ENCODE measurements around the gene ESYT2.
A peak's percentile ranks its signal among the peaks of the same experiment; 100 is the strongest.

The ESYT2 gene

DNA sequence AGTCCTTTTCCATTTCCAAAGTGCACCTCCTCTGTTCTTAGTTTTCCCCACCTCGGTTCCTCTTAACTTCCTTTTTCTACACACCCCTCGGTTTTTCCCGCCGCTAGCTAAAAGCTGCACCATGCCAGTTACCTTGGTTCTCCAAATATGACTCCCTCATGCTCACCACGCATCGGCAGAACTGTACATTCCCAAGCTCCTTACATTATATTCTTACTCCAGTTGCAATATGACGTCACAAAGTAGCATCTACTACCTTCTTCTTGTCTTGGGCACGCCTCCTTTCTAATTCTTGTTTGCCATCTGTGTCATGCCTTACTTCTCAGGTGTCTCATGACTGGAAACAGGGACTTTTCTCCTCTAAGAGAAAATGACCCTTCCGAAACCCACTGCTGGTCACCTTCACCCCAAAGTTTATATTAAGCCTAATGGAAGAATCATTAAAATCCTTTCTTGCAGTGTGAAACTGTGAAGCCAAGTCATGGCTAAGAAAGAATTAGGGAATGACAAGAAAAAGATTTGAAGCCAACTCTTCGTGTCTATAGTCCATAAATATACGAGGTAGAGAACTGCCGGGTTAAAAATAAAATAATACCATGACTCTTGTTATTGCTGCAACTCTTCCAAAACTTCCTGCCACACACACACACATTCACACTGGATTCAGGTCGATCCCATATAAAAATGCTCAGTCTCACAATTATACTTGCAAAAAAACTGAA is 1.7 kb downstream of the ESYT2 start:
- DNase-seq (ENCODE audit: low read depth) = no peak

GRCh38 chr7:158825628-158826289 is 3.5 kb downstream of the ESYT2 start:
- no peak for DNase-seq (ENCODE audit: low read depth)

DNA sequence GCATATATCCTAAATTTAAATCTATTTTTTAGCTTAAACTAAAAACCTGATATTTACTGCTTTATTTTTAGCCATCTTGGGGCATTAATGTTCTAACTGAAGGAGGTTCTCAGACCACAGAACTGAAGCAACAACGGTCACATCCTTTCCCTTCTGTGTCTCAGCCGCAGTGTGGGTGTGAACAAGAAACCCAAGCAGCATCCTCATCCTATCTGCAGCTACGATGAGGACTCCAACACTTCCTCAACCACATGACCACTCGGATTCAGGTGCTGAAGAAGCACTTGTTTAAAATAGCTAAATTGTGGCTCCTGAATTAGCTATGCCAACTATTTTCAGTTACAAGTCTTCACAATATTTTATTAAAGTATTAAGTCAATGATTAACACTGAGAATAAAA is 5.3 kb downstream of the ESYT2 start:
- peak; percentile 37 for DNase-seq (ENCODE audit: low read depth)

DNA sequence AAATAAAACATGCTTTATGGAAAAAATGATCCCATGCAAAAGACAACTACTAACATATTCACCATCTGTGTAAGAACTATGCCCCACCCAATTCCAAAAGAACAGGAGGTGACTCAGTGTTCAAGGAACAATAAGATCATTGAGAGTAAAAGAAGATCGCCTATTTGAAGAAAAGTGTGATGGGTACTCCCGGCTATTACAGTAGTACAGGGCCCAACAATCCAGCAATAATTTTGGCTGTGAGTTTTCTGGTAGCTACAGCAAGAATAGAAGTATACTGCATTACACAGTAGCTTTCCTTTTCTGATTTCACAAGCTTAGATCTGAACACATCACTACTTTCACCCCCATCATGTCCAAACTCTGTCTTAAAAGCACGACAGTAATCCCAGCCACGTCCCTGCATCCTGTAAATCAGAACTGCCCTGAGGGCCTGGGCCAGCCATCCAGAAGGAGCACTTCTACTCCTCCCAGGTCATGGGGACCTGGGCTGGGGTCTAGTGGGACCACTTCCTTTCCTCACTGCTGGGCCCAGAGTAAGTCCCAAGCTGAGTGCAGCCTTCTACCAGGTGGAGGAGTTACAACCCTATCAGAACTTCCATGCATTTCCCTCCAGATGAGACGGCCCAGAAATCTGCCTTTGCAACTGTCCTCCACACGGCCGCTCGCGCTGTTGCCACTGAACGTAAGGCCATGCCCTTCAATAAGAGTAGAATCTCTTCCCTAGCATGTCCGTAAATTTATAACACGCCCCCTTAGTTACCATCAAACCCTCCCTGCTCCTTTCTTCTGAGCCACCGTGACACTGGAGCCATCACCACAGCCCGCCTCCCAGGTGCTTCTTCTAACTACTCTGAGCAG is 7.9 kb downstream of the ESYT2 start:
- no peak for DNase-seq (ENCODE audit: low read depth)

GRCh38 chr7:158820656-158821055 is 8.7 kb downstream of the ESYT2 start:
- no peak for DNase-seq (ENCODE audit: low read depth)

GRCh38 chr7:158819571-158820203 is 9.6 kb downstream of the ESYT2 start:
- no peak for DNase-seq (ENCODE audit: low read depth)

DNA sequence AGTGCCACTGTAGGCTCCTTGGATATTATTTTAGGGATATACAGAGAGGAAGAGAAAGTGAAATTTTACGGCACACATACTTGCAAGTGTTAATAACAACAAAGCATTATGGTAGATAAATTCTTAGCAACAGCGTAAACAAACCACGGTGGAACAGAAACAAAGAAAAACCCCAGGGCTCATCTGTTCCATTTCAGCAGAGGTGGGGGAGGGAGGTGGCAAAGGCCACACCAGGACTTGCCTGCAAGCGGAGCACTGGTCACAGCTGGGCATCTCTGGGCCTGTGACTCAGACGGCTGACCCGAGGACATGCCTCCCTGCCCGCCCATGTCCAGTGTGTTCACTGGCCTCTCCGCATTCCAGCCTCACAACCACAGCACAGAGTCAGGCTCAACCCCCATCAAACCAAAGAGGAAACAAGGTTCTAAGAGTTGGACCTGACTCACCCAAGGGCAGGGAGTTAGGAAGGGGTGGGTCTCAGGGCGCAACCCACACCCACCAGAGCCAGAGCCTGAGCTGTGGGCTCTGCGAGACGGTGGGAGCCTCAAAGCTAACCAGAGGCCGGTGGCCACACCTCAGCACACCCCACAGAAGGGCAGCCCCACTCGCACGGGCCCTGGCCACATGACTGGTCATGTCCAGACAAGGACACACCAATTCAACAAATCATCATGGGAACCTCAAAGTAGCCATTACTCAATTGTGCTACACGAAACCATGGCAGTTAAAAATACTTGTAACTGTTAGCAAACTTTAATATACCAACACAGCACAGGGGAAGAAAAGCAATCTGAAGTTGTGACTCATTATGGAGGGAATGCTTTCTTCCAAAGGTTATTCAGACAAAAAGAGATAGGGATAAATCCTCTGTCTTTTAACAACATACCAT is 10.7 kb downstream of the ESYT2 start:
- peak; percentile 56 for DNase-seq (ENCODE audit: low read depth)

DNA sequence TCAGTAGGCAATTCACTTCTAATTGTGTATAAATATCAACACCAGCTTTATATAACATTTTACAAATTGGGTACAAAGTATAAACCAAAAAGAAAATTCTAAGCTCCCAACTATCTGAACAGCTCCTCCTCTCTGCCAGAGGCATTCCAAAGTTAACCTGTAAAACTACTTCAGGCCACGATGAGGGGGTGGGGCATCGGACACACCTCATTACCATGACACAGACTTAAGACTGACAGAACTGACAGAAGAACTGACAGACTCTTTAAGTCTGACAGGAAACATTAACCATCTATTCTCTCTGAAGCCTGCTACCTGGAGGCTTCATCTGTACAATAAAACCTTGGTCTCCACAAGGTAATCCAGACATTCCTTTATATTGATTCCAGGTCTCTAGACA is 12.3 kb downstream of the ESYT2 start:
- DNase-seq (ENCODE audit: low read depth) = no peak

GRCh38 chr7:158816271-158816670 is 13.0 kb downstream of the ESYT2 start:
- no peak for DNase-seq (ENCODE audit: low read depth)

DNA sequence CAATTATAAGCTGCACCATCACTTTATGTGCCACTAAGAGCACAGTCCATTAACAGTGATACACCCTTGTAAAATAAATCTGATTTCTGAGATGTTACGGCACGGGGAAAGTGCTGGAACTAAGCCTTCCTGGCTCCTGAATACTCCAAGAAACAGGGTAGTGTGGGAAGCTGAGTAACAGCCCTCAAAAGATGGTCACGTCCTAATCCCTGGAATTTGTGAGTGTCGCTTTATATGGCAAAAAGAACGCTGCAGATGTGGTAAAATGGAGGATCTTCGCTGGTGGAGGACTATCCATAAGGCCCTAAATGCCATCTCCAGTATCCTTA is 13.5 kb downstream of the ESYT2 start:
- no peak for DNase-seq (ENCODE audit: low read depth)

DNA sequence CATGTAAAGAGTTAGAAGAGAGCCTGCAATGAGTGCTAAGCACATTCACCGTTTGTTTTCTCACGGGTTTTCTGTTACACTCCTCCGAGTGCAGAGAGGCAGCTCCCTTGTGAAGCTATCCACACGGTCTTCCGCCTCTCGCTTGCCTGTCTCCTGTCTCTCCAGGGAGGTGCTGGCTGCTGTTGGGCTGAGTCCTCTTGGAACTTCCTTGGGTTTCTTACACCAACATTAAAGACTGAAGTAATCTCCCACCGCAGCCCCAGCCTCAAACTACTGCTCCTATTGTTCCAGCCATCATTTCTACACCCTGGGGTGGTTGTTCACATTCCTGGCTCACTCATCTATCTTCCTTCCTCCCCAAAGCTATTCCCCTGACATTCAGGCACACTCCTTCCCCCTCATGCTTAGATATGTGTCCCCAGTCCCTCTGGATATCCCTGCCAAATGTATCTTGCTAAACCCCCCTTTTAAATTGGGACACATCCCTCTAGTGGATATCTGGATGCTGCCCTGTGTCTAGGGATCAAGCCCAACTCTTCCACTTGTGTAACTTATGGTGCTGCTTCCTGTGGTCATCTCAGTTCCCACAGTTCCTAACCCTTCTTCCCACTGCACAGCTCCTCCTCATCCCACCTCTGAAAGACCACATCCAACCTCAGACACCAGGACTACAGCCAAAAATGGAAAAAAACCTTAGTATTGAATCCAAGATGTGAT is 14.1 kb downstream of the ESYT2 start:
- DNase-seq (ENCODE audit: low read depth) = no peak

GRCh38 chr7:158814637-158815036 is 14.7 kb downstream of the ESYT2 start:
- peak; percentile 29 for DNase-seq (ENCODE audit: low read depth)

DNA sequence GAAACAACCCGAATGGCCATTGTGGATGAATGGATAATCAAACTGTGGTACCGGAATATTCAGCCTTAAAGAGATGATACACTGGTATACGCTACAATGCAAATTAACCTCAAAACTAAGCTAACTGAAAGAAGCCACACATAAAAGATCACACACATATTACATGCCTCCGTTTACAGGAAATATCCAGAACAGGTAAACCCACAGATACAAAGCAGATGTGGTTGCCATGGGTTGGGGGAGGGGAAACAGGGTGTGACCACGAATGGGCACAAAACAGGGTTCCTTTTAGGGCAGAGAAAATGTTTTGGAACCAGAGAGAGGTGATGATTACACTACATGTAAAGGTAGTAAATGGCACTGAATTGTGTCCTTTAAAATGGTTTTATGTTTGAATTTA is 16.6 kb downstream of the ESYT2 start:
- peak; percentile 31 for DNase-seq (ENCODE audit: low read depth)

- no peak for DNase-seq (ENCODE audit: low read depth)
Observed at GRCh38 chr7:158811894-158812293, 17.4 kb downstream of the ESYT2 start.

GRCh38 chr7:158811461-158811860 is 17.8 kb downstream of the ESYT2 start:
- peak; percentile 48 for DNase-seq (ENCODE audit: low read depth)

DNA sequence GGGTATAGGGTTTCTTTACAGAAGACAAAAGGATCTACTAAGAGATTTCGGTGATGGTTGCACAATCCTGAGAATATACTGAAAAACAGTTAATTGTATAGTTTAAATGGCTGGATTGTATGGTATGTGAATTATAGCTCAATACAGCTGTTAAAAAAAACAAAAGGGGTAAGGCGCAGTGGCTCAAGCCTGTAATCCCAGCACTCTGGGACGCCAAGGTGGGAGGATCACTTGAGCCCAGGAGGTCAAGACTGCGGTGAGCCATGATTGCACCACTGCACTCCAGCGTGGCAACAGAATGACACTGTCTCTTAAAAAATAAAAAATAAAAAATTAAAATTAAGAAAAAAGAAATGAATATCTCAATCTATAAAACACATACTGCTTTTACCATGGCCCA is 18.5 kb downstream of the ESYT2 start:
- DNase-seq (ENCODE audit: low read depth) = no peak

DNA sequence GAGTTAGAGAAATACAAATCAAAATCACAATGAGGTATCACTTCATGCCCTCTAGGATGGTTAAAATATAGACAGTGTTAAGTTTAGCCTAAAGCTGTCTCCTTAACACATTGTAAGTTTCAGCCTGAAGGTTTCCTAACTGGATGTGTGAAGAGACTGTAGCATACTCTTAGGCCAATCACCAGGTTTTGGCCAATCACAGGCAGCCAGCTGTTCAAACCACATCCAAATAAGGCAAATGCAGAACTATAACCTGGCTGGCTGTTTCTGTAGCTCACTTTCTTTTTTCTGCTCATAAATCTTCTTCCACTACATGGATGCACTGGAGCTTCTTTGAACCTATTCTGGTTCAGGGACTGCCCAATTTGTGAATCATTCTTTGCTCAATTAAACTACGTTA is 19.7 kb downstream of the ESYT2 start:
- DNase-seq (ENCODE audit: low read depth) = no peak

DNA sequence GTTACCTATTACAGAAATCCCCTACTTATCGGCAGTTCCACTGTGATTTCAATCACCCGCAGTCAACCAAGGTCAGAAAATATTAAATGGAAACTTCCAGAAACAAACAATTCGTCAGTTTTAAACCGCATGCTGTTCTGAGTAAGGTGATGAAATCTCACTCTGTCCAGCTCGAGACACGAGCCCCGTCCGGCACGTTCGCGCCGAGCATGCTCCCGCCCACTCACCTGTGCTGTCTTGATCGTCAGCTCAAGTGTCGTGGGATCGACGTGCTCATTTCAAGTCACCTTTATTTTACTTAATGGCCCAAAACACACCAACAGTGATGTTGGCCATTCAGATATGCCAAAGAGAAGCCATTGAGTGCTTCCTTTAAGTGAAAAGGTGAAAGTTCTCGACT is 21.2 kb downstream of the ESYT2 start:
- DNase-seq (ENCODE audit: low read depth) = no peak

DNA sequence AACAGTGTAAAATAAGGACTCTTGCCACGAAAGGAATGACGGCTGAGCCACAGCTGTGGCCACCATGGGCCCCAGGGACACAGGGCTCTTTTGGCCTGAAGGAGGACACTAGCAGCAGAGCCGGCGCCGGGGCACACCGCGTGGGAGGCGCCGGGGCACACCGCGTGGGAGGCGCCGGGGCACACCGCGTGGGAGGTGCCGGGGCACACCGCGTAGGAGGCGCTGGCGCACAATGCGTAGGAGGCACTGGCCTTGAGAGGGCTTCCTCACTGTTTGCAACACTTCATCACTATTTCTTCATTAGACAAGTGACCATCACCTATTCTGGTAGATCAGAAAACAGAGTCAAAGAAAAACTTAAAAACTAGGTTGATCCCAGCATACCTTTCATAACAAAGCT is 23.4 kb downstream of the ESYT2 start:
- DNase-seq (ENCODE audit: low read depth) = no peak

DNA sequence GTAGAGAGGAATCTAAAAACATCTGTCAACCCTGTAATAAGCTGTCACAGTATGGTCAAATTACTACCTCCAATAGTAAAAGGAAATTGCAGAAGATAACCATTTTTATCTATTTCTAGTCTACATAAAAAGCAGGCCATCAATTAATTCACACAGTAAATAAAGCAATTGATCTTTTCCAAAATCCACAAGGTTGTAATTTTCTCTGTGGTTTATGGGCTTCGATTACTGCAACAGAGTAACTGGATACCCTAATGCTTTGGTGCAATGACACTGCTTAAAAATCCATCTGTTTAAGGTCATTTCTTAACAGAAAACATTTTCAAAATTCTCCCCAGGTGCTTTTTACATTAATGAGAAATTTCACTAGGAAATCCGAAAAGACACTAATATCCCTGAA is 23.9 kb downstream of the ESYT2 start:
- no peak for DNase-seq (ENCODE audit: low read depth)

GRCh38 chr7:158804335-158804734 is 25.0 kb downstream of the ESYT2 start:
- DNase-seq (ENCODE audit: low read depth) = no peak
